Measurements from ENCODE around the gene OR11G2.
"Not testable (repeated sequence)": the region's sequence is repeated elsewhere in the genome, so short reads cannot be mapped to it uniquely, and the experiment has no call there.

The OR11G2 gene

DNA sequence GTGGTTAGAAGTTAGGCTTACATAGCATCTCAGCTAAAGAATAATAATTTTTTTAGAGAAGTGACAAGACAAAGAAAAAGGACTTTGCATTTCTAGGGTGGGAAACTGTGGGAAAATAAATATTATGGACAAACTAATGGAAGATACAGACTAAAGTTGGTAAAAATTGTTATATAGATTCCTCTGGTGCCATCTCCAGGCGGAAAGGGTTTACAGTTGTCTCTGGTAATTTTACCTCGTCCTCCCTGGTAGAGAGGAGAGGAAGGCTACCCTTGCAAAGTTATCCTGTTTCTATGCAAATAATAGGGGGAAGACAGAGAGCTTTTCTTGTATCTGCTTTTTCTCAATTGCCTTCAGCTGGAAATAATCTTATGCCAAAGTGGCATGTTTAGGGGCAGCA, 5.2 kb downstream of the OR11G2 start:
- TF ChIP-seq POLR2A (IDR thresholded peaks at IDR 0.05; ENCODE audit: low read length) (no peak), GATA1 (IDR thresholded peaks at IDR 0.05; ENCODE audit: low read depth, low read length) (no peak)
- peak in 1 of 2 experiments; percentile 24 for DNase-seq

DNA sequence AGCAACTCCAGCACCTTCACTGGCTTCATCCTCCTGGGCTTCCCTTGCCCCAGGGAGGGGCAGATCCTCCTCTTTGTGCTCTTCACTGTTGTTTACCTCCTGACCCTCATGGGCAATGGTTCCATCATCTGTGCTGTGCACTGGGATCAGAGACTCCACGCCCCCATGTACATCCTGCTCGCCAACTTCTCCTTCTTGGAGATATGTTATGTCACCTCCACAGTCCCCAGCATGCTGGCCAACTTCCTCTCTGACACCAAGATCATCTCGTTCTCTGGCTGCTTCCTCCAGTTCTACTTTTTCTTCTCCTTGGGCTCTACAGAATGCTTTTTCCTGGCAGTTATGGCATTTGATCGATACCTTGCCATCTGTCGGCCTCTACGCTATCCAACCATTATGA, 6.8 kb downstream of the OR11G2 start:
- TF ChIP-seq GATA1 (IDR thresholded peaks at IDR 0.05; ENCODE audit: low read depth, low read length): no peak
- no peak for TF ChIP-seq POLR2A (IDR thresholded peaks at IDR 0.05; ENCODE audit: low read length)
- DNase-seq: no peak

DNA sequence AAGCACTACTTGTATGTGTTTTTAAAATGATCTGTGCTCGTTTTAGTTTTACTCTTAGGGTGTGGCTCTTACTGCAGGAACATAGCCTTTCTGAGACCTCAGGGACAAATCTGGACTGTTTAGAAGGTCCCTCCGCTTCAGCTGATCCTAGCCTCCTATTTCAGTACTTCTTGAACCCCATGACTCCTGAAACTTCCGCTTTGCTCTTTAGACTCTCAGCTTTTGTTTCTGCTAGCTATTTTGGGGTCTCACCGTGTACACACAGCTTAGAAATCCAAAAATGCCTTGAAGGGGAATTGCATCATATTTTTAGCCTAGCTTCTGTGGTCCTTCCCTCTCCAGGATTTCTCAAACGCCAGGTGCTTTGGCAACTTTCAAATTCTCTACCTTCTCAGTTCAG, 8.3 kb downstream of the OR11G2 start:
- TF ChIP-seq GATA1 (IDR thresholded peaks at IDR 0.05; ENCODE audit: low read depth, low read length) (no peak), POLR2A (IDR thresholded peaks at IDR 0.05; ENCODE audit: low read length) (no peak)
- DNase-seq: no peak

DNA sequence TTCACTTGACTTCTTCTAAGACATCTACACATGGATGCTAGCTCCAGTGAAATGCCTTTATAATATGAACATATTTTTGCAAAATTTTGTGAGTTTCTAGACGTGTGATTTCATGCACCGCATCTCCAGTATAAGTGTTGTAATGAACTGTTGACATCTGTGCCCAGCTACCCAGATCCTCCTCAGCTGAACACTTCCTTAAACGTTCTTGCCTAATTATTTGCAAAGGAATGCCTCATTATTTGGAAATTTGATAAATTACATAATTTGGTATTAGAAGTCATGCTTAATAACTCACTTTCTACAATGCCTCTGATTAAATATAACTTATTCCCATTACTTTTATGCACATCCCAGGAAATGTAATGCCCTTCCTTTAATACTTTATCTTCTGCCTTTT, 14.0 kb downstream of the OR11G2 start:
- no peak for DNase-seq
- no peak for TF ChIP-seq GATA1 (IDR thresholded peaks at IDR 0.05; ENCODE audit: low read depth, low read length)
- TF ChIP-seq POLR2A (IDR thresholded peaks at IDR 0.05; ENCODE audit: low read length): no peak

DNA sequence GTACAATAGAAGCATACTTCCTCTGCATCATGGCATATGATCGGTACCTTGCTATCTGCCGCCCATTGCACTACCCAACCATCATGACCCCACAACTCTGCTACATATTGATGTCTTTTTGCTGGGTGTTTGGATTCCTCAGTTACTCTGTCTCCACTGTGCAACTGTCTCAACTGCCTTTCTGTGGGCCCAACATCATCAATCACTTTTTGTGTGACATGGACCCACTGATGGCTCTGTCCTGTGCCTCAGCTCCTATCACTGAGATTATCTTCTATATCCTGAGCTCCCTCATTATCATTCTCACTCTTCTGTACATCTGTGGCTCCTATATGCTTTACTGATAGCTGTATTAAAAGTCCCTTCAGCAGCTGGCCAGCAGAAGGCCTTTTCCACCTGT, 18.9 kb downstream of the OR11G2 start:
- no peak for TF ChIP-seq GATA1 (IDR thresholded peaks at IDR 0.05; ENCODE audit: low read depth, low read length)
- no peak for TF ChIP-seq POLR2A (IDR thresholded peaks at IDR 0.05; ENCODE audit: low read length)
- DNase-seq: no peak

DNA sequence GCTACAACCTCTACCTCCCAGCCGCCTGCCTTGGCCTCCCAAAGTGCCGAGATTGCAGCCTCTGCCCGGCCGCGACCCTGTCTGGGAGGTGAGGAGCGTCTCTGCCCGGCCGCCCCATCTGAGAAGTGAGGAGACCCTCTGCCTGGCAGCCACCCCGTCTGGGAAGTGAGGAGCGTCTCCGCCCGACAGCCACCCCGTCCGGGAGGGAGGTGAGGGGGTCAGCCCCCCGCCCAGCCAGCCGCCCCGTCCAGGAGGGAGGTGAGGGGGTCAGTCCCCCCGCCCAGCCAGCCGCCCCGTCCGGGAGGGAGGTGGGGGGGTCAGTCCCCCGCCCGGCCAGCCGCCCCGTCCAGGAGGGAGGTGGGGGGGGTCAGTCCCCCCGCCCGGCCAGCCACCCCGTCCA, 21.7 kb downstream of the OR11G2 start:
- DNase-seq: not testable (repeated sequence)

DNA sequence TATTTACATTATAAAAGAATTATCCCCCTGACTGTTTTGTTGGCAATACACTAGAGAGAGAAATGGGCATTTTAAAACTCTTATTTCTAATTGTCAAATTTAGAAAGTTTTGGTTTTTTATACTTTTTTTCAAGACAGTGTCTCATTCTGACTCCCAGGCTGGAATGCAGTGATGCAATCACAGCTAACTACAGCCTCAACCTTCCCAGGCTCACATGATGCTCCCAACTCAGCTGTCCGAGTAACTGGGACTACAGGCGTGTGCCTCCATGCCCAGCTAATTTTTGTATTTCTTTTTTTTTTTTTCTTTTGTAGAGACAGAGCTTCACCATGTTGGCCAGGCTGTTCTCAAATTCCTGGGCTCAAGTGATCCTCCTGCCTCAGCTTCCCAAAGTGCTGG, 24.5 kb downstream of the OR11G2 start:
- TF ChIP-seq GATA1 (IDR thresholded peaks at IDR 0.05; ENCODE audit: low read depth, low read length) (no peak), POLR2A (IDR thresholded peaks at IDR 0.05; ENCODE audit: low read length) (no peak)
- no peak for DNase-seq

DNA sequence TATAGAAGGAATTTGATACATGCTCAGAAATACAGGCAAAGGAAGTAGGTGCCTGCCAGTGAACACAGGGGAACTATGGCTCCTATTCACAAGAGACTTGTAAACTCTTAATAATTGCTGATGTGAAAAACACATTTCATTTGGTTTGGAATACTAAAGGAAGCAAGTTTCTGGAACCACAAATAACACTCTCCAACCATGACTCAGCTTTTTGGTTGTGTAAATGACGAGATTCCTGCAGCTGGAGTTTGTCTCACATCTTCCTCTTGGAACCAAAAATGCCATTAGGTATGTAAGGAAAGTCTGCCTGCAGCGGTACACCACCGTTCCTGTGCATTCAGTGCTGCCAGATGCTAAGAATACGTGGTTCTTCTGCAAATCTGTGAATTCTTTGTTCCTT, 28.3 kb downstream of the OR11G2 start:
- TF ChIP-seq POLR2A (IDR thresholded peaks at IDR 0.05; ENCODE audit: low read length) (no peak), GATA1 (IDR thresholded peaks at IDR 0.05; ENCODE audit: low read depth, low read length) (no peak)
- DNase-seq: no peak

DNA sequence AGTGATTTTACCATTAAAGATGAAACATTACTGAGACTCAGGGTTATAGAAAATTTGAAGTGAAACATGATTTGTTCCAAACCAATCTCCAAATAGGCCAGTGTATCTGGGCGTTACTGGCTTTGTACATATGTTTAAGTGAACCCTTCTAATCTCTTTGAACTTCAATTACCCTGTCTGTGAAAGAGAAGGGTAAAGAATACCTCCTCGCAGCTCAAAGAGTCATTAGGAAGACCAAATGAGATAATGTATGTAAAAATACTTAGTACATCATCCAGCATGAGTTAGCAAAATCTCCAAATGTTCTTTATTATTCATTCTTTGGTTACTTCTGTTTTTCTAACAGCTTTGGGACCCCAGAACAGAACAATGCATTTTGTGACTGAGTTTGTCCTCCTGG, 32.7 kb downstream of the OR11G2 start, which contains the start of gene OR11H6:
OR11H6 (plus strand) TSS at position 301 of the 400 bp plus-strand sequence; CDS start at position 301, 0 bp downstream.
- no peak for DNase-seq
- TF ChIP-seq GATA1 (IDR thresholded peaks at IDR 0.05; ENCODE audit: low read depth, low read length) (no peak), POLR2A (IDR thresholded peaks at IDR 0.05; ENCODE audit: low read length) (no peak)

DNA sequence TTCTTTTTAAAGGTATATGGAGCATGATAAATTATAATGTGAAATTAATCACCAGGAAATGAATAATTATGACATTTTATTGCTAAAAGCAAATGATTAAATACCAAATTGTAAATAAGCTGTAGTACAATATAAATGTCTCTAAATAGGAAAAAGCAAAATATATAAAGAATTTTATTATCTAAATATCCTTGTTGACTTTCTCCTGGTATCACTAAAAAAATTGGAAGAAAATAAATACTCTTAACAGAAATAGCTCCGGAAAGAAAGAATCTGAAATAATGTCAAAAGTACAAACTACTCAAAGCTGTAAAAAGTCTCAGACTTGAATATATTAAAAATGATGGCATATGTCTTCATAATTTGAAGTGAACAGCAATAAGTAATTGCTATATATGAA, 38.0 kb downstream of the OR11G2 start, which contains the start of gene OR11H7:
OR11H7 (plus strand) TSS at position 301 of the 400 bp plus-strand sequence.
- DNase-seq: no peak
- TF ChIP-seq GATA1 (IDR thresholded peaks at IDR 0.05; ENCODE audit: low read depth, low read length): no peak
- no peak for TF ChIP-seq POLR2A (IDR thresholded peaks at IDR 0.05; ENCODE audit: low read length)

DNA sequence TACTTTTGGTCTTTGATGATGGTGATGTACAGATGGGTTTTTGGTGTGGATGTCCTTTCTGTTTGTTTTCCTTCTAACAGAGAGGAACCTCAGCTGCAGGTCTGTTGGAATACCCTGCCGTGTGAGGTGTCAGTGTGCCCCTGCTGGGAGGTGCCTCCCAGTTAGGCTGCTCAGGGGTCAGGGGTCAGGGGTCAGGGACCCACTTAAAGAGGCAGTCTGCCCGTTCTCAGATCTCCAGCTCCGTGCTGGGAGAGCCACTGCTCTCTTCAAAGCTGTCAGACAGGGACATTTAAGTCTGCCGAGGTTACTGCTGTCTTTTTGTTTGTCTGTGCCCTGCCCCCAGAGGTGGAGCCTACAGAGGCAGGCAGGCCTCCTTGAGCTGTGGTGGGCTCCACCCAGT, 44.7 kb downstream of the OR11G2 start:
- DNase-seq: not testable (repeated sequence)

DNA sequence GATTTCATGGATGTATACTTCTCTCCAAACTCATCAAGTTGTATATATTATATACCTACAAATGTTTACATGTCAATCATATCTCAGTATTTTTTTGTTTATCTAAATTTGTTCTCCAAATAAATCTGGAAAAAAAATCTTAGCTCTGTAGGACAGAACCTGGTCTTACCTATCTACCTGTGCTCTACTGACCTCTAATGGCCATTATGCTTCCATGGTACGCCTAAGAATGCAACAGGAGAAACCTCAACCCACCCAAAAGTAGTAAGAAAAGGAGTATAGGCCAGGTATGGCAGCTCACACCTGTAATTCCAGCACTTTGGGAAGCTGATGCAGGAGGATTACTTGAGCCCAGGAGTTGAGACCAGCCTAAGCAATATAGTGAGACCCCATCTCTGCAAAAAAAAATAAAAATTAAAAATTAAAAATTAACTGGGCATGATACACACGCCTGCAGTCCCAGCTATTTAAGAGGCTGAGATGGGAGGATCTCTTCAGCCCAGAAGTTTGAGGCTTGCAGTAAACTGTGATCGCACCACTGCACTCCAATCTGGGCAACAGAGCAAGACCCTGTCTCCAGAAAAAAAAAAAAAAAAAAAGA, 57.0 kb downstream of the OR11G2 start:
- TF ChIP-seq POLR2A (IDR thresholded peaks at IDR 0.05; ENCODE audit: low read length): no peak
- no peak for TF ChIP-seq GATA1 (IDR thresholded peaks at IDR 0.05; ENCODE audit: low read depth, low read length)
- peak; percentile 5 to 31 for DNase-seq

All from erythroblast (primary cell).